GM12878 (cell line): ENCODE results near the gene PPP6R1. TPM values are rescaled to one million over a fixed set of nuclear protein-coding genes. Genes with fewer than 3 reads are reported as not detected.

Source experiments
- ATAC-seq: fragments of 200-7000 bp; cut with Tn5 transposase; 3 replicates; pipeline ENCODE4 v1.9.1; 2020; ENCODE audit warnings: mild to moderate bottlenecking, moderate library complexity
- BruUV-seq: library from RNA; stranded (reverse); fragments of 400-500 nt; replicated peaks from 2 replicates; lab custom pipeline; 2021; lab: Mats Ljungman, UMichigan
- CTCF ChIA-PET: fragments of 300-600 bp; sonication (Branson Sonifier 250); formaldehyde crosslinking; extraction: SDS; loops from one replicate; lab custom pipeline; 2021; ENCODE audit warnings: inconsistent platforms; lab: Yijun Ruan, JAX
- POLR2A ChIA-PET: fragments of 350-600 bp; formaldehyde crosslinking; extraction: SDS; loops from one replicate; lab custom pipeline; 2021; ENCODE audit warnings: inconsistent platforms; lab: Charles Lee
- RAD21 ChIA-PET: fragments of 300-600 bp; sonication (Branson Sonifier 250); formaldehyde crosslinking; loops from one replicate; lab custom pipeline; 2023; ENCODE audit warnings: antibody characterized with exemption; ENCODE audit not compliant: unreplicated experiment; lab: Charles Lee
- SMC1A ChIA-PET: fragments of 300-600 bp; sonication (Branson Sonifier 250); formaldehyde crosslinking; loops from one replicate; lab custom pipeline; 2023; ENCODE audit not compliant: unreplicated experiment, uncharacterized antibody; lab: Charles Lee
- DNase-seq: peaks from one replicate; pipeline ENCODE4 v3.0.0-alpha.2; 2011; ENCODE audit warnings: low read depth, low spot score
- FAIRE-seq: peaks from 3 replicates; lab custom pipeline; 2011; peaks lifted over from hg19 to GRCh38; lab: Jason Lieb, UNC
- H2AFZ ChIP-seq: 2 replicates; pipeline ENCODE4 v1.6.0; 2011; ENCODE audit warnings: low read depth, low read length, control low read depth; ENCODE audit not compliant: control insufficient read depth
- H3K27ac ChIP-seq: 2 replicates; pipeline ENCODE4 v1.5.1; 2011; ENCODE audit warnings: control low read depth; ENCODE audit not compliant: control insufficient read depth, insufficient read depth
- H3K27me3 ChIP-seq, 2 experiments: replicated peaks in 1 of 2; 2 replicates each; pipeline versions ENCODE4 v1.6.0 to v1.6.1; 2011; ENCODE audit warnings: low read length in 1 of 2; ENCODE audit not compliant: control insufficient read depth in 2 of 2, insufficient read depth in 2 of 2
- H3K36me3 ChIP-seq, 2 experiments: 2 replicates each; pipeline ENCODE4 v1.5.1; 2011; ENCODE audit warnings: low read length in 1 of 2; ENCODE audit not compliant: control insufficient read depth in 2 of 2, insufficient read depth in 2 of 2
- H3K4me1 ChIP-seq: 2 replicates; pipeline ENCODE4 v1.6.1; 2011; ENCODE audit warnings: mild to moderate bottlenecking, low read length, moderate library complexity, mixed read lengths; ENCODE audit not compliant: control insufficient read depth, insufficient read depth
- H3K4me2 ChIP-seq: 2 replicates; pipeline ENCODE4 v1.6.0; 2011; ENCODE audit warnings: control low read depth; ENCODE audit not compliant: control insufficient read depth, insufficient read depth
- H3K4me3 ChIP-seq: fragments of 200-600 bp; sonication (generic); 2 replicates; pipeline ENCODE4 v1.5.1; 2016
- H3K79me2 ChIP-seq: 2 replicates; pipeline ENCODE4 v1.6.0; 2011; ENCODE audit warnings: low read length; ENCODE audit not compliant: control insufficient read depth, insufficient read depth
- H3K9ac ChIP-seq: 2 replicates; pipeline ENCODE4 v1.8.0; 2011; ENCODE audit warnings: low read length, control low read depth, mixed read lengths; ENCODE audit not compliant: control insufficient read depth, insufficient read depth
- H3K9me3 ChIP-seq: replicated peaks from 3 replicates; pipeline ENCODE4 v1.5.1; 2011; ENCODE audit warnings: mild to moderate bottlenecking, low read length; ENCODE audit not compliant: control insufficient read depth, insufficient read depth
- H4K20me1 ChIP-seq: 2 replicates; pipeline ENCODE4 v1.6.0; 2011; ENCODE audit not compliant: control insufficient read depth, insufficient read depth
- BCL3 ChIP-seq: IDR thresholded peaks from 2 replicates; pipeline ENCODE4 v1.6.1; 2011; ENCODE audit warnings: borderline replicate concordance, low read depth, mild to moderate bottlenecking, moderate library complexity, low read length; ENCODE audit not compliant: insufficient read depth, poor library complexity, severe bottlenecking
- BHLHE40 ChIP-seq, 2 experiments: fragments of 450-650 bp in 1 of 2; IDR thresholded peaks; 2 replicates each; pipeline ENCODE4 v1.6.1; 2011 to 2017; ENCODE audit warnings: low read depth in 2 of 2, borderline replicate concordance in 1 of 2, improper control_type of control experiment in 1 of 2, low read length in 1 of 2, mild to moderate bottlenecking in 1 of 2
- EED ChIP-seq: sonication (generic); IDR thresholded peaks from 2 replicates; pipeline ENCODE4 v1.6.1; 2016; ENCODE audit warnings: antibody characterized with exemption, low read depth
- FOXM1 ChIP-seq: IDR thresholded peaks from 2 replicates; pipeline ENCODE4 v1.6.1; 2012; ENCODE audit warnings: low read depth, mild to moderate bottlenecking, inconsistent platforms, low read length, moderate library complexity
- IKZF1 ChIP-seq: fragments of 450-650 bp; conservative IDR thresholded peaks from 2 replicates; pipeline ENCODE4 v1.6.1; 2017; ENCODE audit warnings: antibody characterized with exemption, mild to moderate bottlenecking
- IKZF2 ChIP-seq, 2 experiments: fragments of 450-650 bp; IDR thresholded peaks; 2 replicates each; pipeline ENCODE4 v1.6.1; 2017; ENCODE audit warnings: mild to moderate bottlenecking in 2 of 2, moderate library complexity in 2 of 2
- NFIC ChIP-seq: IDR thresholded peaks from 2 replicates; pipeline ENCODE4 v1.6.1; 2012; ENCODE audit warnings: low read depth, mild to moderate bottlenecking, inconsistent platforms, low read length, moderate library complexity
- RAD21 ChIP-seq: IDR thresholded peaks from 2 replicates; pipeline ENCODE4 v1.6.1; 2011; ENCODE audit warnings: mild to moderate bottlenecking, low read depth, low read length, moderate library complexity; ENCODE audit not compliant: insufficient read depth
- RELB ChIP-seq: fragments of 450-650 bp; IDR thresholded peaks from 2 replicates; pipeline ENCODE4 v1.6.1; 2017; ENCODE audit warnings: low read depth, mild to moderate bottlenecking, moderate library complexity
- RUNX3 ChIP-seq: IDR thresholded peaks from 2 replicates; pipeline ENCODE4 v1.6.1; 2012; ENCODE audit warnings: low read length, inconsistent platforms
- SMAD5 ChIP-seq: IDR thresholded peaks from 2 replicates; pipeline ENCODE4 v1.6.1; 2016; ENCODE audit warnings: antibody characterized with exemption, low read depth
- SREBF1 ChIP-seq: IDR thresholded peaks from 2 replicates; pipeline ENCODE4 v1.6.1; 2012; ENCODE audit warnings: mild to moderate bottlenecking, low read length
- TCF3 ChIP-seq: IDR thresholded peaks from 2 replicates; pipeline ENCODE4 v1.6.1; 2012; ENCODE audit warnings: low read depth, mild to moderate bottlenecking, low read length, borderline replicate concordance; ENCODE audit not compliant: insufficient read depth
- WGBS: methylation state at CpG from one replicate; pipeline ENCODE4 v1.1.6; 2016; ENCODE audit warnings: low lambda C conversion rate; ENCODE audit not compliant: insufficient replicate concordance, insufficient coverage; ENCODE audit errors: missing lambda C conversion rate; 5-methylcytosine and 5-hydroxymethylcytosine counted together
- in situ Hi-C: fragments of 300-500 bp; cut with MboI; formaldehyde crosslinking; loops from 9 replicates; pipeline ENCODE4 v1.14.3; 2018; ENCODE audit warnings: mixed read lengths
- intact Hi-C: fragments of 100-400 bp; cut with micrococcal nuclease; formaldehyde crosslinking; loops from one replicate; pipeline ENCODE4 v1.14.2; 2022; ENCODE audit not compliant: unreplicated experiment
- polyA plus RNA-seq, 11 experiments: library from polyadenylated mRNA; depleted of rRNA in 4 of 11; unstranded in 6 of 11; stranded (reverse) in 5 of 11; fragments of >200 nt; fragmentation: Nextera tagmentation in 4 of 11; fragmentation: Illumina TruSeq in 1 of 11; extraction: Ambion mirVana in 4 of 11; extraction: Trizol in 1 of 11; gene quantifications; 1 replicate in 1 of 11; 2 replicates in 10 of 11; pipeline versions ENCODE4 v1.2.1 to v1.2.3, GENCODE V29; 2011 to 2016; ENCODE audit warnings: inconsistent platforms in 2 of 11, missing spikeins in 2 of 11, low read depth in 1 of 11
- total RNA-seq, 4 experiments: library from RNA; depleted of rRNA in 3 of 4; stranded (reverse); fragments of >200 nt in 3 of 4; fragmentation: Illumina TruSeq in 1 of 4; extraction: Trizol in 1 of 4; gene quantifications; 2 replicates each; pipeline versions ENCODE4 v1.2.1 to v1.2.3, GENCODE V29; 2013 to 2021

PPP6R1 gene
- total and polyA plus RNA-seq, 10 of the 15 experiments (the other 5 are each of a cell fraction or from before 2014, with no cell fraction given) = 0.80 to 173 (median 63.7) TPM

GRCh38 chr19:55251341-55252081 is 7.3 kb downstream of the PPP6R1 start:
- peaks cover 27% of the 10 kb centered on the region for H3K4me1 ChIP-seq
- ChIA-PET SMC1A (interaction anchor here (0.5 to 1.0 kb wide), 3 partner anchors 29 to 135 kb away, joined by 3 to 4 read pairs (median 3); partner anchors contain the start of genes HSPBP1 and KMT5C), CTCF (no interaction called here), RAD21 (interaction anchor here (1.5 kb wide), 1 partner anchor 8 kb away, joined by 5 read pairs; the partner anchor contains the start of gene PPP6R1), POLR2A (interaction anchor here (0.6 to 1.2 kb wide), 4 partner anchors 8 to 24 kb away, joined by 3 to 7 read pairs (median 4); no protein-coding TSS in a partner anchor)
- no peaks in the 10 kb centered on the region for H3K9me3 ChIP-seq
- peaks cover 3% of the 10 kb centered on the region; the same call in 1 of the 2 replicates for H4K20me1 ChIP-seq
- H3K9ac ChIP-seq = peak overlapping the region; percentile 54
- no peaks in the 10 kb centered on the region for H3K27me3 ChIP-seq
- intact Hi-C loops (loop anchor here (10.0 kb wide), 1 partner anchor 133 kb away; the partner anchor contains the start of genes RPL28 and TMEM238), in situ Hi-C loops (no loop called here)
- BruUV-seq = no TSS peak
- no peak overlapping the region for H2AFZ ChIP-seq
- peak overlapping the region; percentile 70 for H3K27ac ChIP-seq
- 18% methylated on average over 19 of the region's 19 CpGs for WGBS
- peak overlapping the region; percentile 79 for H3K4me2 ChIP-seq
- H3K4me3 ChIP-seq = peak overlapping the region; percentile 51; the same call in 1 of the 2 replicates
- peaks cover 86% of the 10 kb centered on the region for H3K79me2 ChIP-seq
- ATAC-seq = 0 out of 3 replicates have a peak, but pooled peaks have one; percentile 2
- DNase-seq = no peak
- FAIRE-seq = no peak
- TF ChIP-seq RELB (no peak; the same call in 1 of the 2 replicates), IKZF2 (IDR thresholded peaks at IDR 0.05) (0 out of 4 replicates have a peak, but pooled peaks of 1 of the 2 experiments have one; percentile 19), SMAD5 (no peak), NFIC (no peak), FOXM1 (no peak), IKZF1 (peak; percentile 39; the same call in 1 of the 2 replicates), RUNX3 (0 out of 2 replicates have a peak, but pooled peaks have one; percentile 16), RAD21 (no peak), TCF3 (0 out of 2 replicates have a peak, but pooled peaks have one; percentile 55), BHLHE40 (IDR thresholded peaks at IDR 0.05; ENCODE audit: borderline replicate concordance in 1 of 2, low read depth in 2 of 2, low read length in 1 of 2) (no peak), BCL3 (peak; percentile 46), SREBF1 (no peak), EED (peak; percentile 44; the same call in 1 of the 2 replicates)
- peaks cover 9 to 29% of the 10 kb centered on the region in 2 experiments for H3K36me3 ChIP-seq
